Vagina (tissue), 2 donors: Measurements from ENCODE around the gene KLHL25.

Experiments
- CTCF ChIP-seq, 3 experiments: fragments of 450-650 bp in 2 of 3; fragments of 200-600 bp in 1 of 3; sonication (generic) in 1 of 3; IDR thresholded peaks; one replicate each; pipeline ENCODE4 v1.5.1; 2017 to 2019; ENCODE audit warnings: antibody characterized with exemption in 3 of 3, mild to moderate bottlenecking in 2 of 3, moderate library complexity in 2 of 3
- POLR2A ChIP-seq, 2 donors: fragments of 450-650 bp; IDR thresholded peaks; one replicate each; pipeline ENCODE4 v1.6.1; 2017; ENCODE audit warnings: antibody characterized with exemption in 2 of 2, mild to moderate bottlenecking in 2 of 2, moderate library complexity in 2 of 2
- POLR2AphosphoS5 ChIP-seq, 2 donors: sonication (generic); formaldehyde crosslinking; IDR thresholded peaks; one replicate each; pipeline ENCODE4 v1.9.0; 2017; ENCODE audit warnings: antibody characterized with exemption in 2 of 2, mild to moderate bottlenecking in 2 of 2, low read depth in 1 of 2; ENCODE audit not compliant: insufficient read depth in 1 of 2

GRCh38 chr15:85725564-85725963, 69.2 kb downstream of the KLHL25 start:
- TF ChIP-seq CTCF (IDR thresholded peaks at IDR 0.05) (no peak), POLR2A (IDR thresholded peaks at IDR 0.05) (no peak), POLR2AphosphoS5 (IDR thresholded peaks at IDR 0.05; ENCODE audit: insufficient read depth in 1 of 2, low read depth in 1 of 2) (no peak)
